ENCODE measurements around the gene B4GALNT3. TPM values are rescaled to one million over a fixed set of nuclear protein-coding genes. Genes with fewer than 3 reads are reported as not detected.
A peak's percentile ranks its signal among the peaks of the same experiment; 100 is the strongest.

Gene B4GALNT3
- total RNA-seq, 1 donor from 2014 or later: 8.2 TPM

GRCh38 chr12:455821-456220, 3.9 kb upstream of the B4GALNT3 start:
- FAIRE-seq (no peak), DNase-seq (ENCODE audit: low read depth) (no peak)
- Histone ChIP-seq H3K27me3 (ENCODE audit: control insufficient read depth, insufficient read depth, low read length) (peaks cover 10% of the 10 kb centered on the region), H3K4me3 (ENCODE audit: low read depth, low read length) (no peak overlapping the region), H3K36me3 (ENCODE audit: control insufficient read depth, insufficient read depth, low read length) (no peaks in the 10 kb centered on the region)
- no peak for TF ChIP-seq CTCF (IDR thresholded peaks at IDR 0.05; ENCODE audit: insufficient read depth, low read length, severe bottlenecking)

DNA sequence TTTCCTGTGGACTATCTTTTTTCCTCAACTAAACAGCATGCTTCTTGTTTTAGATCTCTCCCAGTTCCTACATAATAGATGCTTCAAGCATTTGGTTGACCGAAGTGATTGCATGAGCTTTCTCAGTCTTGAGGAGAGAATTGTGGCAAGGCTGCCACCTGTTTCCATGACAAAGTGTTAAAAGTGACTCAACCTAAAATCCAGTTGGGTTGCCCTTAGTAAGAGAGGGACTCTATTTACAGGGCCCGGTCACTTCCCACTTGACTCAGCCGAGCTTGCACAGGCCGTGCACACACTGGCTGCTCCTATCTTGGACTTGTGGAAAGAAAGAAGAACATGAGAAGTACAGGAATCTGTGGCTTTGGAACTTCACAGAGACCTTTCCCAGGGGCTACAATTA, 2.1 kb upstream of the B4GALNT3 start:
- DNase-seq (ENCODE audit: low read depth) (no peak), FAIRE-seq (no peak)
- TF ChIP-seq CTCF (IDR thresholded peaks at IDR 0.05; ENCODE audit: insufficient read depth, low read length, severe bottlenecking): no peak
- H3K27me3 ChIP-seq (ENCODE audit: control insufficient read depth, insufficient read depth, low read length): peaks cover 13% of the 10 kb centered on the region
- no peaks in the 10 kb centered on the region for H3K36me3 ChIP-seq (ENCODE audit: control insufficient read depth, insufficient read depth, low read length)
- H3K4me3 ChIP-seq (ENCODE audit: low read depth, low read length): no peak overlapping the region

- Histone ChIP-seq H3K27me3 (ENCODE audit: control insufficient read depth, insufficient read depth, low read length) (peaks cover 13% of the 10 kb centered on the region), H3K36me3 (ENCODE audit: control insufficient read depth, insufficient read depth, low read length) (no peaks in the 10 kb centered on the region), H3K4me3 (ENCODE audit: low read depth, low read length) (no peak overlapping the region)
- TF ChIP-seq CTCF (IDR thresholded peaks at IDR 0.05; ENCODE audit: insufficient read depth, low read length, severe bottlenecking): no peak
- FAIRE-seq (no peak), DNase-seq (ENCODE audit: low read depth) (no peak)
These were observed 699 bp upstream of the B4GALNT3 start for GRCh38 chr12:459050-459429.

- FAIRE-seq (no peak), DNase-seq (ENCODE audit: low read depth) (no peak)
- Histone ChIP-seq H3K27me3 (ENCODE audit: control insufficient read depth, insufficient read depth, low read length) (peaks cover 13% of the 10 kb centered on the region), H3K36me3 (ENCODE audit: control insufficient read depth, insufficient read depth, low read length) (no peaks in the 10 kb centered on the region), H3K4me3 (ENCODE audit: low read depth, low read length) (peak overlapping the region; percentile 48)
- no peak for TF ChIP-seq CTCF (IDR thresholded peaks at IDR 0.05; ENCODE audit: insufficient read depth, low read length, severe bottlenecking)
These were observed 807 bp downstream of the B4GALNT3 start for GRCh38 chr12:460261-461230.

- H3K4me3 ChIP-seq (ENCODE audit: low read depth, low read length): no peak overlapping the region
- no peak for TF ChIP-seq CTCF (IDR thresholded peaks at IDR 0.05; ENCODE audit: insufficient read depth, low read length, severe bottlenecking)
- FAIRE-seq (no peak), DNase-seq (ENCODE audit: low read depth) (no peak)
- H3K27me3 ChIP-seq (ENCODE audit: control insufficient read depth, insufficient read depth, low read length): peaks cover 11% of the 10 kb centered on the region
- no peaks in the 10 kb centered on the region for H3K36me3 ChIP-seq (ENCODE audit: control insufficient read depth, insufficient read depth, low read length)
These were observed 1.7 kb downstream of the B4GALNT3 start for GRCh38 chr12:461425-461824.
